Neural cell (in vitro differentiated cells): Measurements from ENCODE around the gene MEOX1.

Experiments
- EP300 ChIP-seq: fragments of 450-650 bp; conservative IDR thresholded peaks from 2 replicates; pipeline ENCODE4 v1.6.1; 2014; ENCODE audit warnings: antibody characterized with exemption, mild to moderate bottlenecking, moderate library complexity; ENCODE audit not compliant: poor library complexity, severe bottlenecking
- EZH2 ChIP-seq: fragments of 200-600, 300-800 bp; shearing (Covaris generic), sonication (generic); IDR thresholded peaks from 2 replicates; pipeline ENCODE4 v1.6.1; 2014; ENCODE audit warnings: antibody characterized with exemption, low read length, borderline replicate concordance, mild to moderate bottlenecking; ENCODE audit not compliant: insufficient read depth, poor library complexity, severe bottlenecking
- POLR2AphosphoS5 ChIP-seq: IDR thresholded peaks from 2 replicates; pipeline ENCODE4 v1.6.1; 2012
- TAF1 ChIP-seq: IDR thresholded peaks from 2 replicates; pipeline ENCODE4 v1.6.1; 2012; ENCODE audit warnings: low read depth
- TF ChIP-seq, protein P1 (sequence below): fragments of 450-650 bp; IDR thresholded peaks from 2 replicates; pipeline ENCODE4 v1.5.1; 2014; ENCODE audit warnings: antibody characterized with exemption, mild to moderate bottlenecking, moderate library complexity; ENCODE audit not compliant: poor library complexity, severe bottlenecking
- TF ChIP-seq, protein P2 (sequence below): IDR thresholded peaks from 2 replicates; pipeline ENCODE4 v1.6.1; 2012; ENCODE audit warnings: borderline replicate concordance

DNA sequence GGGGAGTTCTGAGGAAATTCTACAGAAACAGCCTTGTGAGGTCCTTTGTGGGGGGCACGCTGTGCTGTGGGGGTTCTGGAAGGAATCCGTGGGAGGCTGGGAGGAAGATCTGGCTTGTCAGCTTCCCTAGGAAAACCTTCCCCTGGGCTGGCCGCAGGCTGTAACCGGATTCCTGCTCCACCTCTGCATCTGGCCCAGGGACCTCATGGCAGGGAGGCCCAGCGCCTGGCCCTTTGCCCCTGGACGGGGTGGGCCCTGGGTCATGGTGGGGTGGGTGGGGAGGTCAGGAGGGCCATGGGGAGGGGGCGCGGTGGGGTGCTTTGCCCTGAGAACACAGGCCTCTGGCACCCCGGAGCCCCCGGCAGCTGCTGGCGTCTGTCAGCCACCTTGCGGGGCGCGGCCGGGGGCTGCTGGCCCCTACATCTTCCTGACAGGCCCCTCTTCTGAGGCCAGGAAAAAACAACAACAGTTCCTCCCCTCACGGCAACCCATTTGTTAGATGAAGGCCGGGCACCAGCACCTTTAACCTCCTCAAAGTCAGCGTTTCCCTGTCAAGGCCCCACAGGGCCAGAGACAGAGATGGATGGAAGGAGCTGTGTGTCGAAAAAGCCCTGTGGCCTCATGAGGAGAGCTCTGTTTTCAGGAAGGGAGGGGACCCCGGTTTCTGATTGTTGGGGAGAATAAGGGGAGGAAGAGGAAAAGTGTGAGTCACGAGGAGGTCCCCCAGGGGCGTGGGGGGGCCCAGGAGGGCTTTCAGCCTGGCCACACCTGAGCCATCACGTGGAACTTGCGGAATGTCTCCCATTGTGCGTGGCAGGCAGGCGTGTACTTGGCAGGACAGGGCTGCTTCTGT lies 3.6 kb upstream of the MEOX1 start:
- TF ChIP-seq POLR2AphosphoS5: no peak
- TF ChIP-seq, protein P1, sequence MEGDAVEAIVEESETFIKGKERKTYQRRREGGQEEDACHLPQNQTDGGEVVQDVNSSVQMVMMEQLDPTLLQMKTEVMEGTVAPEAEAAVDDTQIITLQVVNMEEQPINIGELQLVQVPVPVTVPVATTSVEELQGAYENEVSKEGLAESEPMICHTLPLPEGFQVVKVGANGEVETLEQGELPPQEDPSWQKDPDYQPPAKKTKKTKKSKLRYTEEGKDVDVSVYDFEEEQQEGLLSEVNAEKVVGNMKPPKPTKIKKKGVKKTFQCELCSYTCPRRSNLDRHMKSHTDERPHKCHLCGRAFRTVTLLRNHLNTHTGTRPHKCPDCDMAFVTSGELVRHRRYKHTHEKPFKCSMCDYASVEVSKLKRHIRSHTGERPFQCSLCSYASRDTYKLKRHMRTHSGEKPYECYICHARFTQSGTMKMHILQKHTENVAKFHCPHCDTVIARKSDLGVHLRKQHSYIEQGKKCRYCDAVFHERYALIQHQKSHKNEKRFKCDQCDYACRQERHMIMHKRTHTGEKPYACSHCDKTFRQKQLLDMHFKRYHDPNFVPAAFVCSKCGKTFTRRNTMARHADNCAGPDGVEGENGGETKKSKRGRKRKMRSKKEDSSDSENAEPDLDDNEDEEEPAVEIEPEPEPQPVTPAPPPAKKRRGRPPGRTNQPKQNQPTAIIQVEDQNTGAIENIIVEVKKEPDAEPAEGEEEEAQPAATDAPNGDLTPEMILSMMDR: no peak
- TF ChIP-seq TAF1: no peak
- TF ChIP-seq, protein P2, sequence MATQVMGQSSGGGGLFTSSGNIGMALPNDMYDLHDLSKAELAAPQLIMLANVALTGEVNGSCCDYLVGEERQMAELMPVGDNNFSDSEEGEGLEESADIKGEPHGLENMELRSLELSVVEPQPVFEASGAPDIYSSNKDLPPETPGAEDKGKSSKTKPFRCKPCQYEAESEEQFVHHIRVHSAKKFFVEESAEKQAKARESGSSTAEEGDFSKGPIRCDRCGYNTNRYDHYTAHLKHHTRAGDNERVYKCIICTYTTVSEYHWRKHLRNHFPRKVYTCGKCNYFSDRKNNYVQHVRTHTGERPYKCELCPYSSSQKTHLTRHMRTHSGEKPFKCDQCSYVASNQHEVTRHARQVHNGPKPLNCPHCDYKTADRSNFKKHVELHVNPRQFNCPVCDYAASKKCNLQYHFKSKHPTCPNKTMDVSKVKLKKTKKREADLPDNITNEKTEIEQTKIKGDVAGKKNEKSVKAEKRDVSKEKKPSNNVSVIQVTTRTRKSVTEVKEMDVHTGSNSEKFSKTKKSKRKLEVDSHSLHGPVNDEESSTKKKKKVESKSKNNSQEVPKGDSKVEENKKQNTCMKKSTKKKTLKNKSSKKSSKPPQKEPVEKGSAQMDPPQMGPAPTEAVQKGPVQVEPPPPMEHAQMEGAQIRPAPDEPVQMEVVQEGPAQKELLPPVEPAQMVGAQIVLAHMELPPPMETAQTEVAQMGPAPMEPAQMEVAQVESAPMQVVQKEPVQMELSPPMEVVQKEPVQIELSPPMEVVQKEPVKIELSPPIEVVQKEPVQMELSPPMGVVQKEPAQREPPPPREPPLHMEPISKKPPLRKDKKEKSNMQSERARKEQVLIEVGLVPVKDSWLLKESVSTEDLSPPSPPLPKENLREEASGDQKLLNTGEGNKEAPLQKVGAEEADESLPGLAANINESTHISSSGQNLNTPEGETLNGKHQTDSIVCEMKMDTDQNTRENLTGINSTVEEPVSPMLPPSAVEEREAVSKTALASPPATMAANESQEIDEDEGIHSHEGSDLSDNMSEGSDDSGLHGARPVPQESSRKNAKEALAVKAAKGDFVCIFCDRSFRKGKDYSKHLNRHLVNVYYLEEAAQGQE: no peak
- no peak for TF ChIP-seq EZH2
- no peak for TF ChIP-seq EP300
